HEK293 (cell line): Measurements from ENCODE around the gene BLVRB.
A peak's percentile ranks its signal among the peaks of the same experiment; 100 is the strongest.

ENCODE experiments used
- CTCF ChIA-PET: fragments of 350-600 bp; formaldehyde crosslinking; extraction: SDS; loops from one replicate; lab custom pipeline; 2021; ENCODE audit warnings: antibody characterized with exemption; lab: Yijun Ruan, JAX
- POLR2A ChIA-PET: fragments of 300-600 bp; formaldehyde crosslinking; extraction: SDS; loops from one replicate; lab custom pipeline; 2020; ENCODE audit warnings: antibody characterized with exemption, inconsistent platforms; lab: Yijun Ruan, JAX
- H3K27ac ChIP-seq: fragments of 200-500 bp; sonication (Bioruptor generic); 2 replicates; pipeline ENCODE4 v1.5.1; 2014; ENCODE audit warnings: low read depth, low read length, control low read depth, inconsistent platforms; ENCODE audit errors: extremely low read depth
- H3K36me3 ChIP-seq, 2 experiments: fragments of 200-500 bp in 1 of 2; sonication (Bioruptor generic) in 1 of 2; 1 replicate in 1 of 2; 2 replicates in 1 of 2; pipeline ENCODE4 v1.5.1; 2014 to 2017; ENCODE audit warnings: inconsistent platforms in 2 of 2, low read length in 2 of 2; ENCODE audit not compliant: control insufficient read depth in 2 of 2, insufficient read depth in 1 of 2
- H3K4me1 ChIP-seq: fragments of 200-500 bp; sonication (Bioruptor generic); 2 replicates; pipeline ENCODE4 v1.5.1; 2014; ENCODE audit warnings: mild to moderate bottlenecking, low read length, inconsistent platforms; ENCODE audit not compliant: control insufficient read depth, insufficient read depth
- H3K4me3 ChIP-seq: 2 replicates; pipeline ENCODE4 v1.5.1; 2011; ENCODE audit warnings: low read depth, mild to moderate bottlenecking, control low read depth, low read length, moderate library complexity
- H3K9me3 ChIP-seq: fragments of 200-500 bp; sonication (Bioruptor generic); 2 replicates; pipeline ENCODE4 v1.5.1; 2014; ENCODE audit warnings: low read depth, low read length, inconsistent platforms; ENCODE audit not compliant: control insufficient read depth, insufficient read depth
- SP7 ChIP-seq: fragments of 450-650 bp; formaldehyde crosslinking; IDR thresholded peaks from 2 replicates; pipeline ENCODE4 v1.5.1; 2016; ENCODE audit warnings: missing biosample characterization, missing genetic modification characterization
- YY2 ChIP-seq: fragments of 450-650 bp; formaldehyde crosslinking; IDR thresholded peaks from 2 replicates; pipeline ENCODE4 v1.5.1; 2016; ENCODE audit warnings: missing biosample characterization, missing genetic modification characterization
- ZEB2 ChIP-seq: fragments of 450-650 bp; formaldehyde crosslinking; IDR thresholded peaks from 2 replicates; pipeline ENCODE4 v1.5.1; 2016; ENCODE audit warnings: missing biosample characterization, missing genetic modification characterization
- ZNF23 ChIP-seq: fragments of 450-650 bp; formaldehyde crosslinking; IDR thresholded peaks from 2 replicates; pipeline ENCODE4 v1.5.1; 2016; ENCODE audit warnings: missing biosample characterization, missing genetic modification characterization, borderline replicate concordance
- ZNF48 ChIP-seq: fragments of 450-650 bp; formaldehyde crosslinking; IDR thresholded peaks from 2 replicates; pipeline ENCODE4 v1.5.1; 2016; ENCODE audit warnings: missing biosample characterization, missing genetic modification characterization
- ZNF548 ChIP-seq: fragments of 450-650 bp; formaldehyde crosslinking; IDR thresholded peaks from 2 replicates; pipeline ENCODE4 v1.5.1; 2016; ENCODE audit warnings: missing biosample characterization, missing genetic modification characterization
- ZNF610 ChIP-seq: fragments of 450-650 bp; formaldehyde crosslinking; IDR thresholded peaks from 2 replicates; pipeline ENCODE4 v1.5.1; 2016; ENCODE audit warnings: missing biosample characterization, missing genetic modification characterization, borderline replicate concordance
- ZNF664 ChIP-seq: fragments of 450-650 bp; formaldehyde crosslinking; IDR thresholded peaks from 2 replicates; pipeline ENCODE4 v1.5.1; 2016; ENCODE audit warnings: missing biosample characterization, missing genetic modification characterization
- ZNF843 ChIP-seq: fragments of 450-650 bp; formaldehyde crosslinking; IDR thresholded peaks from 2 replicates; pipeline ENCODE4 v1.5.1; 2016; ENCODE audit warnings: missing biosample characterization, missing genetic modification characterization
- TF ChIP-seq, protein P1 (sequence below): fragments of 450-650 bp; formaldehyde crosslinking; IDR thresholded peaks from 2 replicates; pipeline ENCODE4; 2016; ENCODE audit warnings: missing biosample characterization, missing genetic modification characterization
- TF ChIP-seq, protein P2 (sequence below): fragments of 450-650 bp; formaldehyde crosslinking; IDR thresholded peaks from 2 replicates; pipeline ENCODE4 v1.5.1; 2017; ENCODE audit warnings: missing biosample characterization, missing genetic modification characterization
- TF ChIP-seq, protein P3 (sequence below): fragments of 450-650 bp; formaldehyde crosslinking; IDR thresholded peaks from 2 replicates; pipeline ENCODE4 v1.5.1; 2016; ENCODE audit warnings: missing biosample characterization, missing genetic modification characterization
- TF ChIP-seq, protein P4 (sequence below): fragments of 450-650 bp; formaldehyde crosslinking; IDR thresholded peaks from 2 replicates; pipeline ENCODE4 v1.5.1; 2016; ENCODE audit warnings: missing biosample characterization, missing genetic modification characterization
- TF ChIP-seq, protein P5 (sequence below): fragments of 450-650 bp; formaldehyde crosslinking; IDR thresholded peaks from 2 replicates; pipeline ENCODE4 v1.5.1; 2016; ENCODE audit warnings: missing biosample characterization, missing genetic modification characterization
- TF ChIP-seq, protein P6 (sequence below): fragments of 450-650 bp; formaldehyde crosslinking; IDR thresholded peaks from 2 replicates; pipeline ENCODE4 v1.5.1; 2016; ENCODE audit warnings: missing biosample characterization, missing genetic modification characterization, borderline replicate concordance

BLVRB gene

DNA sequence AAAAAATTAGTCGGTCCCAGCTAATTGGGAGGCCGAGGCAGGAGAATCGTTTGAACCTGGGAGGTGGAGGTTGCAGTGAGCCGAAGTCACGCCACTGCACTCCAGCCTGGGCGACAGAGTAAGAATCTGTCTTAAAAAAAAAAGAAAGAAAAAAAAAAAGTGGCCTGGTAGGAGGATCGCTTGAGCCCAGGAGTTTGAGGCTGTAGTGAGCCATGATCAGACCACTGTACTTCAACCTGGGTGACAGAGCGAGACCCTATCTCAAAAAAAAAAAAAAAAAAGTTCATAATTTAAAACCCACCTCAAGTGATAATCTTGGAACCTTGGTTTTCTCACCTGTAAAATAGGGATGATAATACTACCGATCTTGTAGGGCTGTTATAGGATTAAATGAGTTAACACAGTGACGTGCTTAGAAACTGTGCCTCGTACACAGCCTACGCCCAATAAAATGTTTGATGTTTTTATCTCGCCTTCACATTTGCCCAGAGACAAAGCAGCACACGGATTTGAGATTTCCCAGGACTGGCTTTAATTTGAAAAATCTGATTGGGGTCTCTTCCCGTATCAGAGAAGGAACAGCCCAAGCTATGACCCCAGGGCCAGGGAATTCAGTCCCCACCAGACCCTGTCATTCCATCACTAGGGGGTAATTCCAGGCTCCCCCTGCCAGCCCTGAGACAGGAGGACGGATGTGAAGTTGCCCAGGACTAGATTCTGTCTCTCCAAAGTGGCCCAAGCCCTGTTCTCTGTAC lies 43.4 kb downstream of the BLVRB start (continued):
- TF ChIP-seq, protein P1, sequence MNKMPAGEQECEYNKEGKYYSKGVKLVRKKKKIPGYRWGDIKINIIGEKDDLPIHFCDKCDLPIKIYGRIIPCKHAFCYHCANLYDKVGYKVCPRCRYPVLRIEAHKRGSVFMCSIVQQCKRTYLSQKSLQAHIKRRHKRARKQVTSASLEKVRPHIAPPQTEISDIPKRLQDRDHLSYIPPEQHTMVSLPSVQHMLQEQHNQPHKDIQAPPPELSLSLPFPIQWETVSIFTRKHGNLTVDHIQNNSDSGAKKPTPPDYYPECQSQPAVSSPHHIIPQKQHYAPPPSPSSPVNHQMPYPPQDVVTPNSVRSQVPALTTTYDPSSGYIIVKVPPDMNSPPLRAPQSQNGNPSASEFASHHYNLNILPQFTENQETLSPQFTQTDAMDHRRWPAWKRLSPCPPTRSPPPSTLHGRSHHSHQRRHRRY (tag by site-specific recombination) = no peak
- TF ChIP-seq ZNF664 (peak; percentile 53; the same call in 1 of the 2 replicates), ZNF843 (tag by site-specific recombination) (no peak), ZEB2 (tag by site-specific recombination) (no peak), SP7 (tag by site-specific recombination) (no peak), ZNF610 (tag by site-specific recombination) (no peak), ZNF23 (no peak), ZNF48 (tag by site-specific recombination) (no peak)
- TF ChIP-seq, protein P2, sequence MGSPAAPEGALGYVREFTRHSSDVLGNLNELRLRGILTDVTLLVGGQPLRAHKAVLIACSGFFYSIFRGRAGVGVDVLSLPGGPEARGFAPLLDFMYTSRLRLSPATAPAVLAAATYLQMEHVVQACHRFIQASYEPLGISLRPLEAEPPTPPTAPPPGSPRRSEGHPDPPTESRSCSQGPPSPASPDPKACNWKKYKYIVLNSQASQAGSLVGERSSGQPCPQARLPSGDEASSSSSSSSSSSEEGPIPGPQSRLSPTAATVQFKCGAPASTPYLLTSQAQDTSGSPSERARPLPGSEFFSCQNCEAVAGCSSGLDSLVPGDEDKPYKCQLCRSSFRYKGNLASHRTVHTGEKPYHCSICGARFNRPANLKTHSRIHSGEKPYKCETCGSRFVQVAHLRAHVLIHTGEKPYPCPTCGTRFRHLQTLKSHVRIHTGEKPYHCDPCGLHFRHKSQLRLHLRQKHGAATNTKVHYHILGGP (tag by site-specific recombination) = no peak
- TF ChIP-seq, protein P3, sequence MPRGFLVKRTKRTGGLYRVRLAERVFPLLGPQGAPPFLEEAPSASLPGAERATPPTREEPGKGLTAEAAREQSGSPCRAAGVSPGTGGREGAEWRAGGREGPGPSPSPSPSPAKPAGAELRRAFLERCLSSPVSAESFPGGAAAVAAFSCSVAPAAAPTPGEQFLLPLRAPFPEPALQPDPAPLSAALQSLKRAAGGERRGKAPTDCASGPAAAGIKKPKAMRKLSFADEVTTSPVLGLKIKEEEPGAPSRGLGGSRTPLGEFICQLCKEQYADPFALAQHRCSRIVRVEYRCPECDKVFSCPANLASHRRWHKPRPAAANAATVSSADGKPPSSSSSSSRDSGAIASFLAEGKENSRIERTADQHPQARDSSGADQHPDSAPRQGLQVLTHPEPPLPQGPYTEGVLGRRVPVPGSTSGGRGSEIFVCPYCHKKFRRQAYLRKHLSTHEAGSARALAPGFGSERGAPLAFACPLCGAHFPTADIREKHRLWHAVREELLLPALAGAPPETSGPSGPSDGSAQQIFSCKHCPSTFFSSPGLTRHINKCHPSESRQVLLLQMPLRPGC (tag by site-specific recombination) = no peak
- TF ChIP-seq, protein P4, sequence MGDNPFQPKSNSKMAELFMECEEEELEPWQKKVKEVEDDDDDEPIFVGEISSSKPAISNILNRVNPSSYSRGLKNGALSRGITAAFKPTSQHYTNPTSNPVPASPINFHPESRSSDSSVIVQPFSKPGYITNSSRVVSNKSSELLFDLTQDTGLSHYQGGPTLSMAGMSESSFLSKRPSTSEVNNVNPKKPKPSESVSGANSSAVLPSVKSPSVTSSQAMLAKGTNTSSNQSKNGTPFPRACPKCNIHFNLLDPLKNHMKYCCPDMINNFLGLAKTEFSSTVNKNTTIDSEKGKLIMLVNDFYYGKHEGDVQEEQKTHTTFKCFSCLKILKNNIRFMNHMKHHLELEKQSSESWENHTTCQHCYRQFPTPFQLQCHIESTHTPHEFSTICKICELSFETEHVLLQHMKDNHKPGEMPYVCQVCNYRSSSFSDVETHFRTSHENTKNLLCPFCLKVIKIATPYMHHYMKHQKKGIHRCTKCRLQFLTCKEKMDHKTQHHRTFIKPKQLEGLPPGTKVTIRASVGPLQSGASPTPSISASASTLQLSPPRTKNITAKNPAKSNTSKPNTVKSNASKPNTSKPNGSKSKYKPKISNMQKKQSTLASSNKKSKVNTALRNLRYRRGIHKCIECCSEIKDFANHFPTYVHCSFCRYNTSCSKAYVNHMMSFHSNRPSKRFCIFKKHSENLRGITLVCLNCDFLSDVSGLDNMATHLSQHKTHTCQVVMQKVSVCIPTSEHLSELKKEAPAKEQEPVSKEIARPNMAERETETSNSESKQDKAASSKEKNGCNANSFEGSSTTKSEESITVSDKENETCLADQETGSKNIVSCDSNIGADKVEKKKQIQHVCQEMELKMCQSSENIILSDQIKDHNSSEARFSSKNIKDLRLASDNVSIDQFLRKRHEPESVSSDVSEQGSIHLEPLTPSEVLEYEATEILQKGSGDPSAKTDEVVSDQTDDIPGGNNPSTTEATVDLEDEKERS (tag by site-specific recombination) = 0 out of 2 replicates have a peak, but pooled peaks have one; percentile 6

DNA sequence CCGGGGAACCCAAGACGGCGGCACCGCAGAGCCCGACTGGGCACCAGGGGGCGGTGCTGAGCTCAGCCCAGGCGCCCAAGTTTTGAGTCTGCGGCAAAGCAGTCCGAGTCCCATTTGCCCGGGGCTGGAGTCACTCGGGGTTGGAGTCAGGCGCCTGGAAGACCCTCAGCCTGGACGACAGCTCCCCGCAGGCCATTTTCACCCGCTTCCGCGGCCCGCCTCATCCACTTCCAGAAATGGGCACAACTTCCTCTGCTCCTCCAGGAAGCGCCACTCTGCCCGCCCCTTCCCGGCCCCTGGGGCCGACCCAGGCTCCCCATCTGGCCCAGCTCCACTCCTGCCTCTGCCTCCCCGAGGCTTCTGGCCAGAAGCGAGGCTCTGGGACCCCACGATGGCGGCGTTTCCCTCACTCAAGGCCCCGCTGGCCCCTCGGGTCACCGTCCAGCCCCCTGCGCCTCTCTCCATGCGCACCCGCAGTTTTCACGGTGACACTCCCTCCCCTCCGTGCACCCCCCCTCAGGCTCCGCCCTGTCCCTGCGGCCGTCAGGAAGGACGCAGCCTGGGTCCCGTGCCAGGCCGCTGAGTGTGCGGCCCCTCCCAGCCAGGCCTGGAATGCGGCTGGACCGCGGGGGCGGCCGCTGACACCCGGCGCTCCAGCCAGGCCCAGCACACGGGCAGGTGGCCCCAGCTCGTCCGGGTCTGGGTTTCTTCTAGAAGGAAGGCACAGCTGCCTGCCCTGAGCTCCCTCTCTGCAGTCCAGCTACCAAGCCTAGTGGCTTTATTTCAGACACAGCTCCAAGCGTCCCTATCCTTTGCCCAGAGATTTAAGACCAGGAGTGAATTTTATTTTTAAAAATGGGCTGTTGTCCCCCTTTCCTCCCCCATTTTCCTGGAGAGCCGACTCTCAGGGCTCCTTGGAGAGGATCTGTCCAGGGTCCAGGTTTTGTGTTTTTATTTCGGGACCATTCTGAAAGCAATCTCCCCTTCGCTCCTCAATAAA lies 44.5 kb downstream of the BLVRB start:
- Histone ChIP-seq H3K9me3 (no peaks in the 10 kb centered on the region), H3K4me1 (peaks cover 21% of the 10 kb centered on the region), H3K4me3 (peak overlapping the region; percentile 63), H3K36me3 (peaks cover 13 to 15% of the 10 kb centered on the region in 2 experiments), H3K27ac (peak overlapping the region; percentile 95)
- CTCF ChIA-PET = interaction anchor here (0.6 to 3.4 kb wide), 56 partner anchors 9 to 285 kb away, joined by 3 to 40 read pairs (median 5); partner anchors contain the start of genes BLVRB and SERTAD3
- POLR2A ChIA-PET = interaction anchor here (0.6 to 9.2 kb wide), 42 partner anchors 9 to 1735 kb away, joined by 3 to 428 read pairs (median 4); partner anchors contain the start of genes AKT2, BLVRB, C19orf47 and DYRK1B
- TF ChIP-seq, protein P5, sequence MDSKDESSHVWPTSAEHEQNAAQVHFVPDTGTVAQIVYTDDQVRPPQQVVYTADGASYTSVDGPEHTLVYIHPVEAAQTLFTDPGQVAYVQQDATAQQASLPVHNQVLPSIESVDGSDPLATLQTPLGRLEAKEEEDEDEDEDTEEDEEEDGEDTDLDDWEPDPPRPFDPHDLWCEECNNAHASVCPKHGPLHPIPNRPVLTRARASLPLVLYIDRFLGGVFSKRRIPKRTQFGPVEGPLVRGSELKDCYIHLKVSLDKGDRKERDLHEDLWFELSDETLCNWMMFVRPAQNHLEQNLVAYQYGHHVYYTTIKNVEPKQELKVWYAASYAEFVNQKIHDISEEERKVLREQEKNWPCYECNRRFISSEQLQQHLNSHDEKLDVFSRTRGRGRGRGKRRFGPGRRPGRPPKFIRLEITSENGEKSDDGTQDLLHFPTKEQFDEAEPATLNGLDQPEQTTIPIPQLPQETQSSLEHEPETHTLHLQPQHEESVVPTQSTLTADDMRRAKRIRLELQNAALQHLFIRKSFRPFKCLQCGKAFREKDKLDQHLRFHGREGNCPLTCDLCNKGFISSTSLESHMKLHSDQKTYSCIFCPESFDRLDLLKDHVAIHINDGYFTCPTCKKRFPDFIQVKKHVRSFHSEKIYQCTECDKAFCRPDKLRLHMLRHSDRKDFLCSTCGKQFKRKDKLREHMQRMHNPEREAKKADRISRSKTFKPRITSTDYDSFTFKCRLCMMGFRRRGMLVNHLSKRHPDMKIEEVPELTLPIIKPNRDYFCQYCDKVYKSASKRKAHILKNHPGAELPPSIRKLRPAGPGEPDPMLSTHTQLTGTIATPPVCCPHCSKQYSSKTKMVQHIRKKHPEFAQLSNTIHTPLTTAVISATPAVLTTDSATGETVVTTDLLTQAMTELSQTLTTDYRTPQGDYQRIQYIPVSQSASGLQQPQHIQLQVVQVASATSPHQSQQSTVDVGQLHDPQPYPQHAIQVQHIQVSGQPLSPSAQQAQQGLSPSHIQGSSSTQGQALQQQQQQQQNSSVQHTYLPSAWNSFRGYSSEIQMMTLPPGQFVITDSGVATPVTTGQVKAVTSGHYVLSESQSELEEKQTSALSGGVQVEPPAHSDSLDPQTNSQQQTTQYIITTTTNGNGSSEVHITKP = peak; percentile 92
- TF ChIP-seq ZNF548 (no peak), YY2 (tag by site-specific recombination) (0 out of 2 replicates have a peak, but pooled peaks have one; percentile 12)
- TF ChIP-seq, protein P6, sequence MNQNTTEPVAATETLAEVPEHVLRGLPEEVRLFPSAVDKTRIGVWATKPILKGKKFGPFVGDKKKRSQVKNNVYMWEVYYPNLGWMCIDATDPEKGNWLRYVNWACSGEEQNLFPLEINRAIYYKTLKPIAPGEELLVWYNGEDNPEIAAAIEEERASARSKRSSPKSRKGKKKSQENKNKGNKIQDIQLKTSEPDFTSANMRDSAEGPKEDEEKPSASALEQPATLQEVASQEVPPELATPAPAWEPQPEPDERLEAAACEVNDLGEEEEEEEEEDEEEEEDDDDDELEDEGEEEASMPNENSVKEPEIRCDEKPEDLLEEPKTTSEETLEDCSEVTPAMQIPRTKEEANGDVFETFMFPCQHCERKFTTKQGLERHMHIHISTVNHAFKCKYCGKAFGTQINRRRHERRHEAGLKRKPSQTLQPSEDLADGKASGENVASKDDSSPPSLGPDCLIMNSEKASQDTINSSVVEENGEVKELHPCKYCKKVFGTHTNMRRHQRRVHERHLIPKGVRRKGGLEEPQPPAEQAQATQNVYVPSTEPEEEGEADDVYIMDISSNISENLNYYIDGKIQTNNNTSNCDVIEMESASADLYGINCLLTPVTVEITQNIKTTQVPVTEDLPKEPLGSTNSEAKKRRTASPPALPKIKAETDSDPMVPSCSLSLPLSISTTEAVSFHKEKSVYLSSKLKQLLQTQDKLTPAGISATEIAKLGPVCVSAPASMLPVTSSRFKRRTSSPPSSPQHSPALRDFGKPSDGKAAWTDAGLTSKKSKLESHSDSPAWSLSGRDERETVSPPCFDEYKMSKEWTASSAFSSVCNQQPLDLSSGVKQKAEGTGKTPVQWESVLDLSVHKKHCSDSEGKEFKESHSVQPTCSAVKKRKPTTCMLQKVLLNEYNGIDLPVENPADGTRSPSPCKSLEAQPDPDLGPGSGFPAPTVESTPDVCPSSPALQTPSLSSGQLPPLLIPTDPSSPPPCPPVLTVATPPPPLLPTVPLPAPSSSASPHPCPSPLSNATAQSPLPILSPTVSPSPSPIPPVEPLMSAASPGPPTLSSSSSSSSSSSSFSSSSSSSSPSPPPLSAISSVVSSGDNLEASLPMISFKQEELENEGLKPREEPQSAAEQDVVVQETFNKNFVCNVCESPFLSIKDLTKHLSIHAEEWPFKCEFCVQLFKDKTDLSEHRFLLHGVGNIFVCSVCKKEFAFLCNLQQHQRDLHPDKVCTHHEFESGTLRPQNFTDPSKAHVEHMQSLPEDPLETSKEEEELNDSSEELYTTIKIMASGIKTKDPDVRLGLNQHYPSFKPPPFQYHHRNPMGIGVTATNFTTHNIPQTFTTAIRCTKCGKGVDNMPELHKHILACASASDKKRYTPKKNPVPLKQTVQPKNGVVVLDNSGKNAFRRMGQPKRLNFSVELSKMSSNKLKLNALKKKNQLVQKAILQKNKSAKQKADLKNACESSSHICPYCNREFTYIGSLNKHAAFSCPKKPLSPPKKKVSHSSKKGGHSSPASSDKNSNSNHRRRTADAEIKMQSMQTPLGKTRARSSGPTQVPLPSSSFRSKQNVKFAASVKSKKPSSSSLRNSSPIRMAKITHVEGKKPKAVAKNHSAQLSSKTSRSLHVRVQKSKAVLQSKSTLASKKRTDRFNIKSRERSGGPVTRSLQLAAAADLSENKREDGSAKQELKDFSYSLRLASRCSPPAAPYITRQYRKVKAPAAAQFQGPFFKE (tag by site-specific recombination) = no peak
